WTC11 (cell line): ENCODE data around the gene TRNP1. TPM values are rescaled to one million over a fixed set of nuclear protein-coding genes. Genes with fewer than 3 reads are reported as not detected.
A peak's percentile ranks its signal among the peaks of the same experiment; 100 is the strongest.
"Not testable (repeated sequence)": the region's sequence is repeated elsewhere in the genome, so short reads cannot be mapped to it uniquely, and the experiment has no call there.

Experiments
- ATAC-seq: fragments of 200-7000 bp; cut with Tn5 transposase; 2 replicates; pipeline ENCODE4 v1.10.0; 2021; ENCODE audit warnings: mild to moderate bottlenecking, moderate library complexity
- CTCF ChIA-PET: fragments of 300-600 bp; sonication (Branson Sonifier 250); formaldehyde crosslinking; loops from one replicate; lab custom pipeline; 2021; ENCODE audit warnings: antibody characterized with exemption; lab: Charles Lee
- POLR2A ChIA-PET: fragments of 350-600 bp; sonication (Branson Sonifier 250); formaldehyde crosslinking; loops from one replicate; lab custom pipeline; 2021; ENCODE audit warnings: antibody characterized with exemption; lab: Charles Lee
- DNase-seq: peaks from one replicate; pipeline ENCODE4 v3.0.0; 2021; ENCODE audit warnings: low spot score
- H3K27ac Mint-ChIP-seq: 2 replicates; pipeline ENCODE4 v1.8.0; 2021; ENCODE audit warnings: mixed read lengths
- H3K27me3 Mint-ChIP-seq: 2 replicates; pipeline ENCODE4 v1.8.0; 2021; ENCODE audit warnings: low read depth, mild to moderate bottlenecking, moderate library complexity, mixed read lengths
- H3K36me3 Mint-ChIP-seq: 2 replicates; pipeline ENCODE4 v1.8.0; 2021; ENCODE audit warnings: mixed read lengths
- H3K4me1 Mint-ChIP-seq: 2 replicates; pipeline ENCODE4 v1.8.0; 2022; ENCODE audit warnings: mixed read lengths
- H3K4me3 Mint-ChIP-seq: 2 replicates; pipeline ENCODE4 v1.8.0; 2021; ENCODE audit warnings: mild to moderate bottlenecking, moderate library complexity, mixed read lengths
- H3K9me3 Mint-ChIP-seq: 2 replicates; pipeline ENCODE4 v1.8.0; 2021; ENCODE audit warnings: mixed read lengths
- CBFB ChIP-seq: sonication (generic); formaldehyde crosslinking; IDR thresholded peaks from 2 replicates; pipeline ENCODE4 v1.8.1; 2022; ENCODE audit warnings: mild to moderate bottlenecking, low read depth, missing genetic modification reagents
- E2F1 ChIP-seq: sonication (generic); formaldehyde crosslinking; IDR thresholded peaks from 2 replicates; pipeline ENCODE4 v1.8.0; 2022; ENCODE audit warnings: mild to moderate bottlenecking, missing genetic modification reagents
- EMX1 ChIP-seq: fragments of 250-450 bp; sonication (Bioruptor Pico); IDR thresholded peaks from 2 replicates; pipeline ENCODE4 v1.8.0; 2021; ENCODE audit warnings: mild to moderate bottlenecking
- ETV6 ChIP-seq: sonication (generic); formaldehyde crosslinking; IDR thresholded peaks from 2 replicates; pipeline ENCODE4 v1.8.1; 2022; ENCODE audit warnings: mild to moderate bottlenecking, missing genetic modification reagents
- GRHL2 ChIP-seq: fragments of 250-450 bp; sonication (Bioruptor Pico); IDR thresholded peaks from 2 replicates; pipeline ENCODE4 v1.8.0; 2022; ENCODE audit warnings: mild to moderate bottlenecking, moderate library complexity; ENCODE audit not compliant: insufficient replicate concordance, severe bottlenecking
- GTF2I ChIP-seq: fragments of 250-450 bp; sonication (Bioruptor Pico); conservative IDR thresholded peaks from 2 replicates; pipeline ENCODE4 v1.4.0; 2021; ENCODE audit warnings: mild to moderate bottlenecking
- IRF2 ChIP-seq: sonication (generic); formaldehyde crosslinking; IDR thresholded peaks from 2 replicates; pipeline ENCODE4 v1.8.0; 2022; ENCODE audit warnings: low read depth, missing genetic modification reagents, borderline replicate concordance
- JAZF1 ChIP-seq: fragments of 250-450 bp; sonication (Bioruptor Pico); IDR thresholded peaks from 2 replicates; pipeline ENCODE4 v1.9.0; 2021; ENCODE audit warnings: moderate library complexity, mild to moderate bottlenecking, inconsistent platforms
- MXD4 ChIP-seq: fragments of 250-450 bp; sonication (Bioruptor Pico); IDR thresholded peaks from 2 replicates; pipeline ENCODE4 v1.8.0; 2021; ENCODE audit warnings: mild to moderate bottlenecking, moderate library complexity, borderline replicate concordance
- NFATC4 ChIP-seq: fragments of 250-450 bp; sonication (Bioruptor Pico); IDR thresholded peaks from 2 replicates; pipeline ENCODE4 v1.9.0; 2021; ENCODE audit warnings: mild to moderate bottlenecking
- NR1H2 ChIP-seq: sonication (generic); formaldehyde crosslinking; IDR thresholded peaks from 2 replicates; pipeline ENCODE4 v1.9.0; 2021; ENCODE audit warnings: mild to moderate bottlenecking, moderate library complexity, missing genetic modification reagents
- NR3C1 ChIP-seq: sonication (generic); formaldehyde crosslinking; conservative IDR thresholded peaks from 2 replicates; pipeline ENCODE4 v1.8.1; 2023; ENCODE audit warnings: low read depth, mild to moderate bottlenecking, missing genetic modification reagents
- USF2 ChIP-seq: sonication (generic); formaldehyde crosslinking; IDR thresholded peaks from 2 replicates; pipeline ENCODE4 v1.8.1; 2023; ENCODE audit warnings: mild to moderate bottlenecking, missing genetic modification reagents, moderate library complexity
- ZNF121 ChIP-seq: sonication (generic); formaldehyde crosslinking; IDR thresholded peaks from 2 replicates; pipeline ENCODE4 v1.8.0; 2023; ENCODE audit warnings: missing genetic modification reagents
- ZNF219 ChIP-seq: sonication (generic); formaldehyde crosslinking; IDR thresholded peaks from 2 replicates; pipeline ENCODE4 v1.8.0; 2023; ENCODE audit warnings: missing genetic modification reagents, mild to moderate bottlenecking, borderline replicate concordance
- ZNF263 ChIP-seq: sonication (generic); formaldehyde crosslinking; IDR thresholded peaks from 2 replicates; pipeline ENCODE4 v1.8.1; 2022; ENCODE audit warnings: low read depth, mild to moderate bottlenecking, moderate library complexity, missing genetic modification reagents
- ZNF317 ChIP-seq: sonication (generic); formaldehyde crosslinking; IDR thresholded peaks from 2 replicates; pipeline ENCODE4 v1.8.1; 2023; ENCODE audit warnings: low read depth, mild to moderate bottlenecking, moderate library complexity, missing genetic modification reagents, borderline replicate concordance
- ZNF396 ChIP-seq: fragments of 250-450 bp; sonication (Bioruptor Pico); IDR thresholded peaks from 2 replicates; pipeline ENCODE4 v1.8.0; 2021; ENCODE audit warnings: mild to moderate bottlenecking, moderate library complexity, borderline replicate concordance
- ZNF425 ChIP-seq: fragments of 250-450 bp; sonication (Bioruptor Pico); conservative IDR thresholded peaks from 2 replicates; pipeline ENCODE4 v1.9.0; 2021; ENCODE audit warnings: mild to moderate bottlenecking
- total RNA-seq: library from RNA; stranded (reverse); gene quantifications from 3 replicates; pipeline ENCODE4 v1.2.3, GENCODE V29; 2021
- TF ChIP-seq, protein P1 (sequence below): sonication (generic); formaldehyde crosslinking; IDR thresholded peaks from 2 replicates; pipeline ENCODE4 v1.8.0; 2022; ENCODE audit warnings: mild to moderate bottlenecking, missing genetic modification reagents
- TF ChIP-seq, protein P2 (sequence below): fragments of 250-450 bp; sonication (Bioruptor Pico); IDR thresholded peaks from 2 replicates; pipeline ENCODE4 v1.8.0; 2021; ENCODE audit warnings: mild to moderate bottlenecking

The TRNP1 gene
- total RNA-seq, 1 experiment from 2014 or later: 37.6 TPM

GRCh38 chr1:26945728-26946127, 47.8 kb upstream of the TRNP1 start:
- Mint-ChIP-seq H3K36me3 (peaks cover 47% of the 10 kb centered on the region), H3K27me3 (no peaks in the 10 kb centered on the region), H3K9me3 (no peaks in the 10 kb centered on the region), H3K4me1 (no peaks in the 10 kb centered on the region), H3K27ac (no peak overlapping the region), H3K4me3 (no peak overlapping the region)
- DNase-seq (no peak), ATAC-seq (no peak)
- ChIA-PET CTCF (no interaction called here), POLR2A (no interaction called here)
- TF ChIP-seq ZNF317 (no peak), E2F1 (no peak), MXD4 (no peak), GTF2I (no peak), EMX1 (no peak), ZNF219 (CRISPR knock-in tag) (no peak), USF2 (CRISPR knock-in tag) (no peak), ZNF425 (no peak), NR1H2 (CRISPR knock-in tag) (no peak), ETV6 (CRISPR knock-in tag) (no peak), NR3C1 (no peak)
- TF ChIP-seq, protein P1, sequence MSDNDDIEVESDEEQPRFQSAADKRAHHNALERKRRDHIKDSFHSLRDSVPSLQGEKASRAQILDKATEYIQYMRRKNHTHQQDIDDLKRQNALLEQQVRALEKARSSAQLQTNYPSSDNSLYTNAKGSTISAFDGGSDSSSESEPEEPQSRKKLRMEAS (CRISPR knock-in tag): no peak

- no peaks in the 10 kb centered on the region for H3K9me3 Mint-ChIP-seq
- no peak for ATAC-seq
- no peaks in the 10 kb centered on the region for H3K27me3 Mint-ChIP-seq
- no peak overlapping the region for H3K4me3 Mint-ChIP-seq
- CTCF ChIA-PET: no interaction called here
- H3K4me1 Mint-ChIP-seq: no peaks in the 10 kb centered on the region
- TF ChIP-seq ZNF396 (CRISPR knock-in tag) (no peak), GRHL2 (CRISPR knock-in tag) (no peak), ETV6 (CRISPR knock-in tag) (no peak), IRF2 (CRISPR knock-in tag) (no peak)
- TF ChIP-seq, all 79 proteins: peak for 0
- H3K36me3 Mint-ChIP-seq: peaks cover 45% of the 10 kb centered on the region
- DNase-seq: no peak
- POLR2A ChIA-PET: interaction anchor here (0.6 kb wide), 1 partner anchor 11 kb away, joined by 4 read pairs; no protein-coding TSS in a partner anchor
- H3K27ac Mint-ChIP-seq: no peak overlapping the region
Measured at GRCh38 chr1:26946270-26946669, 47.2 kb upstream of the TRNP1 start.

DNA sequence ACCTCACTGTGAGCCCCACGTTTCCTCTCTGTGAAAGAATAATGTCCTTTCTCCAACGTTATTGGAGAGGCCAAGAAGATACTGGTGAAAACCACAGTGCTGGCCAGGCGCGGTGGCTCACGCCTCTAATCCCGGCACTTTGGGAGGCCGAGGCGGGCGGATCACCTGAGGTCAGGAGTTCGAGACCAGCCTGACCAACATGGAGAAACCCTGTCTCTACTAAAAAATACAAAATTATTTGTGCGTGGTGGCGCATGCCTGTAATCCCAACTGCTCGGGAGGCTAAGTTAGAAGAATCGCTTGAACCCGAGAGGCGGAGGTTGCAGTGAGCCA, 44.8 kb upstream of the TRNP1 start:
- ATAC-seq, POLR2A ChIA-PET, DNase-seq, H3K27ac Mint-ChIP-seq, H3K27me3 Mint-ChIP-seq, CTCF ChIA-PET, H3K4me1 Mint-ChIP-seq, H3K4me3 Mint-ChIP-seq, H3K9me3 Mint-ChIP-seq: not testable (repeated sequence)
- H3K36me3 Mint-ChIP-seq: peaks cover 34% of the 10 kb centered on the region

DNA sequence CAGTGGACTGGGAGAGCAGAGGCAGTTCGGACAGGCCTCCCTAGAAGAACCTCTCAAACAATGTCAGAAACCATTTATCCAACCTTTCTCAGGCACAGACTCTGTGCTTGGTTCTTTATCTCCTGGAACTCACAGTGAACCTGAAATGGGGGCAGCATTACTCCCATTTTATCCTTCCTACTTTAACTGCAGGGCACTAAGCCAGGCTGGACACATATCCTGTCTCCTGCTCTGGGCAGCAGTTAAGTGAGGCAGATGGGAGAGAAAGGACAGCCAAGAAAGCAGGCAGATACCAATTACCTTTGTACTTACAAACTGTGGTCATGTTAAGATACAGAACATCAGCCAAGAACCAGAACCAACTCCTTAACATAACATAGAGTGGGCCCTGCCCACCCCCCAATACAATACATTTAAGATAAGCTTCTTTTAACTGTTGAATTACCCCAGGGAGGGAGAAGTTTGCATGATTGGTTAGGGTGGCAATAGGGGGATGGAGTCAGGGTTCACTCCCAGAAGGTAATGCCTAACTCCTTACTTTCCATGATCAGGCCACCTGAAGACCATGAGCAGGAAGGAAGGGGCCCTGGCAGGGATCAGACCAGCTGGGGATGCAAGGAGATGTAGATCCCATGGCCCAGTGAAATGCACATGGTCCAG, 44.1 kb upstream of the TRNP1 start:
- Mint-ChIP-seq H3K27me3 (no peaks in the 10 kb centered on the region), H3K27ac (peak overlapping the region; percentile 37; the same call in 1 of the 2 replicates), H3K36me3 (peaks cover 35% of the 10 kb centered on the region), H3K4me3 (no peak overlapping the region), H3K4me1 (no peaks in the 10 kb centered on the region), H3K9me3 (no peaks in the 10 kb centered on the region)
- ChIA-PET POLR2A (no interaction called here), CTCF (no interaction called here)
- ATAC-seq (no peak), DNase-seq (no peak)
- TF ChIP-seq JAZF1 (CRISPR knock-in tag): no peak
- no peak for TF ChIP-seq ZNF263 (CRISPR knock-in tag)
- TF ChIP-seq NFATC4 (CRISPR knock-in tag): no peak
- no peak for TF ChIP-seq CBFB (CRISPR knock-in tag)
- TF ChIP-seq E2F1: no peak
- TF ChIP-seq, protein P2, sequence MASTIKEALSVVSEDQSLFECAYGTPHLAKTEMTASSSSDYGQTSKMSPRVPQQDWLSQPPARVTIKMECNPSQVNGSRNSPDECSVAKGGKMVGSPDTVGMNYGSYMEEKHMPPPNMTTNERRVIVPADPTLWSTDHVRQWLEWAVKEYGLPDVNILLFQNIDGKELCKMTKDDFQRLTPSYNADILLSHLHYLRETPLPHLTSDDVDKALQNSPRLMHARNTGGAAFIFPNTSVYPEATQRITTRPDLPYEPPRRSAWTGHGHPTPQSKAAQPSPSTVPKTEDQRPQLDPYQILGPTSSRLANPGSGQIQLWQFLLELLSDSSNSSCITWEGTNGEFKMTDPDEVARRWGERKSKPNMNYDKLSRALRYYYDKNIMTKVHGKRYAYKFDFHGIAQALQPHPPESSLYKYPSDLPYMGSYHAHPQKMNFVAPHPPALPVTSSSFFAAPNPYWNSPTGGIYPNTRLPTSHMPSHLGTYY: no peak
- TF ChIP-seq ETV6 (CRISPR knock-in tag): no peak
- no peak for TF ChIP-seq ZNF121 (CRISPR knock-in tag)
